Keratinocyte (primary cell): ENCODE measurements around the gene MLLT3. TPM values are rescaled to one million over a fixed set of nuclear protein-coding genes. Genes with fewer than 3 reads are reported as not detected.

Experiments used
- DNase-seq: peaks from one replicate; pipeline ENCODE4 v3.0.0-alpha.2; 2011; ENCODE audit warnings: low read depth, missing footprints, low spot score
- FAIRE-seq: peaks from 2 replicates; lab custom pipeline; 2011; peaks lifted over from hg19 to GRCh38; lab: Jason Lieb, UNC
- H2AFZ ChIP-seq: 2 replicates; pipeline ENCODE4 v1.6.0; 2012; ENCODE audit warnings: low read length, control low read depth, inconsistent platforms; ENCODE audit not compliant: control insufficient read depth
- H3K27ac ChIP-seq: 2 replicates; pipeline ENCODE4 v1.5.1; 2011; ENCODE audit warnings: low read length; ENCODE audit not compliant: control insufficient read depth, insufficient read depth
- H3K27me3 ChIP-seq: 3 replicates; pipeline ENCODE4 v1.6.0; 2011; ENCODE audit warnings: low read length; ENCODE audit not compliant: control insufficient read depth, insufficient read depth; ENCODE audit errors: extremely low read depth
- H3K36me3 ChIP-seq, 2 experiments: 2 replicates in 1 of 2; 3 replicates in 1 of 2; pipeline ENCODE4 v1.5.1; 2011; ENCODE audit warnings: low read length in 2 of 2, mild to moderate bottlenecking in 1 of 2; ENCODE audit not compliant: control insufficient read depth in 2 of 2, insufficient read depth in 2 of 2; ENCODE audit errors: extremely low read depth in 1 of 2
- H3K4me1 ChIP-seq: 3 replicates; pipeline ENCODE4 v1.5.1; 2011; ENCODE audit warnings: low read length; ENCODE audit not compliant: control insufficient read depth, insufficient read depth; ENCODE audit errors: extremely low read depth
- H3K4me2 ChIP-seq: 3 replicates; pipeline ENCODE4 v1.6.0; 2011; ENCODE audit warnings: low read depth, low read length; ENCODE audit not compliant: control insufficient read depth, insufficient read depth; ENCODE audit errors: extremely low read depth
- H3K4me3 ChIP-seq, 3 experiments: fragments of 200-600 bp in 1 of 3; sonication (generic) in 1 of 3; 2 replicates in 2 of 3; 3 replicates in 1 of 3; pipeline ENCODE4 v1.5.1; 2011 to 2016; ENCODE audit warnings: low read length in 3 of 3, mild to moderate bottlenecking in 3 of 3, control low read depth in 2 of 3, inconsistent platforms in 1 of 3, low read depth in 1 of 3, mixed read lengths in 1 of 3, mixed run types in 1 of 3, moderate library complexity in 1 of 3; ENCODE audit not compliant: control insufficient read depth in 2 of 3, insufficient read depth in 2 of 3; ENCODE audit errors: extremely low read depth in 1 of 3
- H3K79me2 ChIP-seq: 2 replicates; pipeline ENCODE4 v1.6.0; 2012; ENCODE audit warnings: low read length; ENCODE audit not compliant: control insufficient read depth, insufficient read depth
- H3K9ac ChIP-seq: 3 replicates; pipeline ENCODE4 v1.6.0; 2011; ENCODE audit warnings: low read length; ENCODE audit not compliant: control insufficient read depth, insufficient read depth; ENCODE audit errors: extremely low read depth
- H3K9me1 ChIP-seq: 3 replicates; pipeline ENCODE4 v1.6.0; 2011; ENCODE audit warnings: low read length; ENCODE audit not compliant: control insufficient read depth, insufficient read depth; ENCODE audit errors: extremely low read depth
- H3K9me3 ChIP-seq: 2 replicates; pipeline ENCODE4 v1.5.1; 2012; ENCODE audit warnings: low read depth, low read length; ENCODE audit not compliant: control insufficient read depth
- H4K20me1 ChIP-seq: 3 replicates; pipeline ENCODE4 v1.6.0; 2011; ENCODE audit warnings: low read length; ENCODE audit not compliant: control insufficient read depth, insufficient read depth; ENCODE audit errors: extremely low read depth
- EZH2 ChIP-seq: IDR thresholded peaks from one replicate; pipeline ENCODE4 v1.6.1; 2012; ENCODE audit warnings: inconsistent platforms, mild to moderate bottlenecking, low read length, moderate library complexity
- dilution Hi-C: fragments of 300-500 bp; cut with MboI; formaldehyde crosslinking; loops from one replicate; pipeline ENCODE4 v1.7.0; 2020; ENCODE audit warnings: low sequenced_read_pairs; ENCODE audit not compliant: extremely low pct_ligation_motif_present
- polyA plus RNA-seq, 5 experiments: library from polyadenylated mRNA; depleted of rRNA in 3 of 5; stranded (reverse) in 3 of 5; stranded (forward) in 1 of 5; unstranded in 1 of 5; fragments of >200 nt; gene quantifications; 1 replicate in 1 of 5; 2 replicates in 3 of 5; 3 replicates in 1 of 5; pipeline versions ENCODE4 v1.2.1 to v1.2.3, GENCODE V29; 2011 to 2012; ENCODE audit warnings: missing spikeins in 2 of 5, low read depth in 1 of 5, low replicate concordance in 1 of 5
- TF ChIP-seq, protein P1 (sequence below), 3 experiments: IDR thresholded peaks in 1 of 3; conservative IDR thresholded peaks in 1 of 3; optimal IDR thresholded peaks in 1 of 3; 2 replicates in 2 of 3; 3 replicates in 1 of 3; pipeline versions ENCODE3 to v1.5.1; 2011; ENCODE audit warnings: low read length in 3 of 3, mild to moderate bottlenecking in 3 of 3, moderate library complexity in 2 of 3, control low read depth in 1 of 3, inconsistent platforms in 1 of 3; ENCODE audit not compliant: insufficient read depth in 2 of 3; ENCODE audit errors: extremely low read depth in 1 of 3

The MLLT3 gene
- polyA plus RNA-seq, 1 donor (not counting 4 experiments of a cell fraction or from before 2014, with no cell fraction given): 17.0 TPM

DNA sequence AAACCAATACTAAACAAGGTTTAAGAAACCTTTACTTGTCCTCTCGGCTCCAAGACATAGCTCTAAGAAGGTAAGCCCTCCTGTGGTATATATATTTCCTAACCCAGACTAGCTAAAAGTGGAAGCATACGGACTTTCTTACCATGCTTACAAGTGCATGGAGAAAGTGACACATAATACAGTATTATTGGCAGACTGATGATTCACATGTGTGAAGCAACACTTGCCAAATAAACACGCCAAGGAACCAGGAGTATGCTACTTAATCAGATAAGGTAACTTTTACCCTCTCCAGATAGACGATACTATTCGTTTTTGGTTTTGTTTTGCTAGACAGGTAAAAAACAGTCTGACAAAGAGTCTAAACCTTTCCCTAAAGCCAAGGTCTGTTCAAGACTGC, 264.1 kb downstream of the MLLT3 start:
- H4K20me1 ChIP-seq: no peaks in the 10 kb centered on the region
- peak overlapping the region; percentile 19 for H3K27ac ChIP-seq
- H3K9me3 ChIP-seq: no peaks in the 10 kb centered on the region
- peak overlapping the region; percentile 67 for H3K4me2 ChIP-seq
- H3K79me2 ChIP-seq: no peaks in the 10 kb centered on the region
- DNase-seq: peak; percentile 40
- H3K9me1 ChIP-seq: no peaks in the 10 kb centered on the region
- no peaks in the 10 kb centered on the region for H3K27me3 ChIP-seq
- FAIRE-seq: peak; percentile 78
- H2AFZ ChIP-seq: no peak overlapping the region
- no peaks in the 10 kb centered on the region for H3K36me3 ChIP-seq
- H3K9ac ChIP-seq: no peak overlapping the region
- peaks cover 39% of the 10 kb centered on the region for H3K4me1 ChIP-seq
- H3K4me3 ChIP-seq: no peak overlapping the region
- TF ChIP-seq, protein P1, sequence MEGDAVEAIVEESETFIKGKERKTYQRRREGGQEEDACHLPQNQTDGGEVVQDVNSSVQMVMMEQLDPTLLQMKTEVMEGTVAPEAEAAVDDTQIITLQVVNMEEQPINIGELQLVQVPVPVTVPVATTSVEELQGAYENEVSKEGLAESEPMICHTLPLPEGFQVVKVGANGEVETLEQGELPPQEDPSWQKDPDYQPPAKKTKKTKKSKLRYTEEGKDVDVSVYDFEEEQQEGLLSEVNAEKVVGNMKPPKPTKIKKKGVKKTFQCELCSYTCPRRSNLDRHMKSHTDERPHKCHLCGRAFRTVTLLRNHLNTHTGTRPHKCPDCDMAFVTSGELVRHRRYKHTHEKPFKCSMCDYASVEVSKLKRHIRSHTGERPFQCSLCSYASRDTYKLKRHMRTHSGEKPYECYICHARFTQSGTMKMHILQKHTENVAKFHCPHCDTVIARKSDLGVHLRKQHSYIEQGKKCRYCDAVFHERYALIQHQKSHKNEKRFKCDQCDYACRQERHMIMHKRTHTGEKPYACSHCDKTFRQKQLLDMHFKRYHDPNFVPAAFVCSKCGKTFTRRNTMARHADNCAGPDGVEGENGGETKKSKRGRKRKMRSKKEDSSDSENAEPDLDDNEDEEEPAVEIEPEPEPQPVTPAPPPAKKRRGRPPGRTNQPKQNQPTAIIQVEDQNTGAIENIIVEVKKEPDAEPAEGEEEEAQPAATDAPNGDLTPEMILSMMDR (optimal IDR thresholded peaks at IDR 0.05 in 1 of 3, IDR thresholded peaks at IDR 0.05 in 1 of 3, conservative IDR thresholded peaks at IDR 0.05 in 1 of 3; ENCODE audit: extremely low read depth in 1 of 3, insufficient read depth in 2 of 3, low read length in 3 of 3): no peak
- no peak for TF ChIP-seq EZH2
- dilution Hi-C loops: loop anchor here (25.0 kb wide), 1 partner anchor 421 kb away; no protein-coding TSS in a partner anchor

- H4K20me1 ChIP-seq: no peaks in the 10 kb centered on the region
- H2AFZ ChIP-seq: no peak overlapping the region
- no peak overlapping the region for H3K27ac ChIP-seq
- TF ChIP-seq, protein P1 (optimal IDR thresholded peaks at IDR 0.05 in 1 of 3, IDR thresholded peaks at IDR 0.05 in 1 of 3, conservative IDR thresholded peaks at IDR 0.05 in 1 of 3; ENCODE audit: extremely low read depth in 1 of 3, insufficient read depth in 2 of 3, low read length in 3 of 3): no peak
- no peak for TF ChIP-seq EZH2
- dilution Hi-C loops: loop anchor here (25.0 kb wide), 1 partner anchor 420 kb away; no protein-coding TSS in a partner anchor
- peaks cover 40% of the 10 kb centered on the region for H3K4me1 ChIP-seq
- H3K9ac ChIP-seq: no peak overlapping the region
- H3K27me3 ChIP-seq: no peaks in the 10 kb centered on the region
- FAIRE-seq (no peak), DNase-seq (no peak)
- H3K4me3 ChIP-seq: no peak overlapping the region
- H3K9me1 ChIP-seq: no peaks in the 10 kb centered on the region
- H3K36me3 ChIP-seq: no peaks in the 10 kb centered on the region
- H3K79me2 ChIP-seq: no peaks in the 10 kb centered on the region
- H3K9me3 ChIP-seq: no peaks in the 10 kb centered on the region
- peak overlapping the region; percentile 1 for H3K4me2 ChIP-seq
Measured at GRCh38 chr9:20357037-20357432, 265.3 kb downstream of the MLLT3 start.
